Hepatocyte (in vitro differentiated cells): Measurements from ENCODE around the gene EGLN1. TPM values are rescaled to one million over a fixed set of nuclear protein-coding genes. Genes with fewer than 3 reads are reported as not detected.

Experiments used
- DNase-seq: peaks from one replicate; pipeline ENCODE4 v3.0.0-alpha.2; 2016; ENCODE audit warnings: low spot score
- H2AFZ ChIP-seq: fragments of 200-600 bp; sonication (generic); 2 replicates; pipeline ENCODE4 v1.6.0; 2016; ENCODE audit warnings: antibody characterized with exemption, mild to moderate bottlenecking
- H3K27ac ChIP-seq: fragments of 200-600 bp; sonication (generic); 2 replicates; pipeline ENCODE4 v1.5.1; 2016; ENCODE audit warnings: mild to moderate bottlenecking
- H3K27me3 ChIP-seq: fragments of 200-600 bp; sonication (generic); 2 replicates; pipeline ENCODE4 v1.6.1; 2016
- H3K36me3 ChIP-seq: fragments of 200-600 bp; sonication (generic); replicated peaks from 2 replicates; pipeline ENCODE4 v1.5.1; 2016; ENCODE audit warnings: low read depth; ENCODE audit not compliant: insufficient read depth
- H3K4me1 ChIP-seq: fragments of 200-600 bp; sonication (generic); 2 replicates; pipeline ENCODE4 v1.5.1; 2016; ENCODE audit warnings: mild to moderate bottlenecking, moderate library complexity; ENCODE audit not compliant: insufficient read depth
- H3K4me2 ChIP-seq: fragments of 200-600 bp; sonication (generic); 2 replicates; pipeline ENCODE4 v1.6.0; 2016
- H3K4me3 ChIP-seq: fragments of 200-600 bp; sonication (generic); 2 replicates; pipeline ENCODE4 v1.5.1; 2016; ENCODE audit warnings: mild to moderate bottlenecking
- H3K79me2 ChIP-seq: fragments of 200-600 bp; sonication (generic); 2 replicates; pipeline ENCODE4 v1.6.0; 2017; ENCODE audit warnings: mild to moderate bottlenecking
- H3K9me2 ChIP-seq: fragments of 200-600 bp; sonication (generic); replicated peaks from 2 replicates; pipeline ENCODE4 v1.6.0; 2017; ENCODE audit warnings: mild to moderate bottlenecking; ENCODE audit not compliant: insufficient read depth
- H3K9me3 ChIP-seq: fragments of 200-600 bp; sonication (generic); 2 replicates; pipeline ENCODE4 v1.5.1; 2016; ENCODE audit warnings: low read depth, mild to moderate bottlenecking
- H4K20me1 ChIP-seq: fragments of 200-600 bp; sonication (generic); 2 replicates; pipeline ENCODE4 v1.6.0; 2016; ENCODE audit warnings: mild to moderate bottlenecking; ENCODE audit not compliant: insufficient read depth, poor library complexity, severe bottlenecking
- EZH2 ChIP-seq: fragments of 200-600 bp; sonication (generic); IDR thresholded peaks from 2 replicates; pipeline ENCODE4 v1.6.1; 2016; ENCODE audit warnings: antibody characterized with exemption, mild to moderate bottlenecking, borderline replicate concordance
- EZH2phosphoT487 ChIP-seq: fragments of 200-600 bp; sonication (generic); IDR thresholded peaks from one replicate; pipeline ENCODE4 v1.6.1; 2018; ENCODE audit warnings: antibody characterized with exemption, mild to moderate bottlenecking, low read depth, moderate library complexity; ENCODE audit not compliant: unreplicated experiment, severe bottlenecking
- WGBS: methylation state at CpG from one replicate; pipeline ENCODE4 v1.1.6; 2016; ENCODE audit warnings: low lambda C conversion rate; ENCODE audit errors: missing lambda C conversion rate; 5-methylcytosine and 5-hydroxymethylcytosine counted together
- polyA plus RNA-seq: library from polyadenylated mRNA; unstranded; fragments of >200 nt; fragmentation: Nextera tagmentation; extraction: Ambion mirVana; gene quantifications from 2 replicates; pipeline ENCODE4 v1.2.1, GENCODE V29; 2016
- total RNA-seq: library from RNA; depleted of rRNA; stranded (reverse); fragments of >200 nt; gene quantifications from 2 replicates; pipeline ENCODE4 v1.2.3, GENCODE V29; 2014
- TF ChIP-seq, protein P1 (sequence below): fragments of 200-600 bp; sonication (generic); IDR thresholded peaks from 2 replicates; pipeline ENCODE4 v1.5.1; 2016; ENCODE audit warnings: antibody characterized with exemption, mild to moderate bottlenecking; ENCODE audit not compliant: poor library complexity

The EGLN1 gene
- total and polyA plus RNA-seq, 2 experiments from 2014 or later = 20.5 to 36.5 TPM

DNA sequence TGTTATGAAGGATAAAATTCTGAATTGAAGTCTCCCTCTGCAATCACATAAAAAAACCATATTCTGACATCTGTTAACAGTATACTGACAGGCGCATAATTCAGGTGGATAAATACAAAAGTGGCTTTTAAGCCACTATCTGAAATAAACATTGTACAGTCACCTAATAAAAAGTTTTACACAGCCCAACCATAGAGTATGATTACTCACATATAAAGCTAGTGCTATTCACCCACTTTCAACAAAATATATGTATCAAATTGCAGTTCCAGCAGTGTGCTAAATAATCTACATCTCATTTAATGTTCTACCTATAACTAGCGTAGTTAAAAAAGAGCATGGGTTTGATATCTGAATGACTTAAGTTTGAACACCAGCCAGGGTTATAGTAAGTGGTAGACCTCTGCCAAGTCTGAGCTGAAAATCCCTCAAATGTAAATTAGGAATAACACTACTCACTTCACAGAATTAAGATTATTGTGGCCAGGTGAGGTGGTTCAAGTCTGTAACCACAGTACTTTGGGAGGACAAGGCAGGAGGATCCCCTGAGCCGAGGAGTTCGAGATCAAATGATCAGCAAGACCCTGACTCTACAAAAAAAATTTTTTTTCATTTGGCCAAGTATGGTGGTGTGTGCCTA lies 3.9 kb downstream of the EGLN1 start:
- H3K9me2 ChIP-seq = no peaks in the 10 kb centered on the region
- peaks cover 25% of the 10 kb centered on the region for H3K4me1 ChIP-seq
- H3K4me2 ChIP-seq = peak overlapping the region; percentile 84
- no peak overlapping the region for H2AFZ ChIP-seq
- H3K79me2 ChIP-seq = peaks cover 79% of the 10 kb centered on the region
- H4K20me1 ChIP-seq = peaks cover 68% of the 10 kb centered on the region
- H3K4me3 ChIP-seq = no peak overlapping the region
- H3K9me3 ChIP-seq = no peaks in the 10 kb centered on the region
- TF ChIP-seq EZH2 = no peak
- peak; percentile 69 for TF ChIP-seq EZH2phosphoT487
- TF ChIP-seq, protein P1, sequence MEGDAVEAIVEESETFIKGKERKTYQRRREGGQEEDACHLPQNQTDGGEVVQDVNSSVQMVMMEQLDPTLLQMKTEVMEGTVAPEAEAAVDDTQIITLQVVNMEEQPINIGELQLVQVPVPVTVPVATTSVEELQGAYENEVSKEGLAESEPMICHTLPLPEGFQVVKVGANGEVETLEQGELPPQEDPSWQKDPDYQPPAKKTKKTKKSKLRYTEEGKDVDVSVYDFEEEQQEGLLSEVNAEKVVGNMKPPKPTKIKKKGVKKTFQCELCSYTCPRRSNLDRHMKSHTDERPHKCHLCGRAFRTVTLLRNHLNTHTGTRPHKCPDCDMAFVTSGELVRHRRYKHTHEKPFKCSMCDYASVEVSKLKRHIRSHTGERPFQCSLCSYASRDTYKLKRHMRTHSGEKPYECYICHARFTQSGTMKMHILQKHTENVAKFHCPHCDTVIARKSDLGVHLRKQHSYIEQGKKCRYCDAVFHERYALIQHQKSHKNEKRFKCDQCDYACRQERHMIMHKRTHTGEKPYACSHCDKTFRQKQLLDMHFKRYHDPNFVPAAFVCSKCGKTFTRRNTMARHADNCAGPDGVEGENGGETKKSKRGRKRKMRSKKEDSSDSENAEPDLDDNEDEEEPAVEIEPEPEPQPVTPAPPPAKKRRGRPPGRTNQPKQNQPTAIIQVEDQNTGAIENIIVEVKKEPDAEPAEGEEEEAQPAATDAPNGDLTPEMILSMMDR = no peak
- H3K27ac ChIP-seq = no peak overlapping the region
- no peaks in the 10 kb centered on the region for H3K36me3 ChIP-seq
- WGBS = 76% methylated on average over 4 of the region's 4 CpGs
- H3K27me3 ChIP-seq = no peaks in the 10 kb centered on the region
- DNase-seq = no peak

DNA sequence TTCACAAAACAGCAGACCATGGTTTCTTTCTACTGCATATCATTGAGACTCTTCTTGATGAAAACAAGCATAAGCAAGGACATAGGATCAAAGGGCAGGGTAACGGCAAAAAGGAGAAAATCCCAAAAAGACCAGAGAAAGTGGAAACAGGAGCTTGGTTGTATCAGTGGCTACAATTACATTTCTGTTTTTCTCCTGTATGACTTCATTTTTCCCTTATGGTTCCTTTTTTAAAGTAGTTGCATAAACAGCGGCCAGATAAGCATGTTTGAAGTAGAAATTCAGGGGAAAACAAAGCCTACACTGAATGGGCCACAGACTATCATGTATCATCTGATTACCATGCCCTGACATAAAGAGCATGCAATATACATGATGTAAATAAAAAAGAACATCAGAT lies 4.6 kb downstream of the EGLN1 start:
- Histone ChIP-seq H3K9me3 (no peaks in the 10 kb centered on the region), H3K4me2 (peak overlapping the region; percentile 84), H3K27ac (no peak overlapping the region), H3K27me3 (no peaks in the 10 kb centered on the region), H3K9me2 (no peaks in the 10 kb centered on the region), H3K4me3 (no peak overlapping the region), H2AFZ (no peak overlapping the region), H4K20me1 (peaks cover 69% of the 10 kb centered on the region), H3K79me2 (peaks cover 86% of the 10 kb centered on the region), H3K4me1 (peaks cover 21% of the 10 kb centered on the region), H3K36me3 (no peaks in the 10 kb centered on the region)
- TF ChIP-seq EZH2phosphoT487 = no peak
- WGBS = 62% methylated on average over 2 of the region's 2 CpGs
- DNase-seq = no peak

DNA sequence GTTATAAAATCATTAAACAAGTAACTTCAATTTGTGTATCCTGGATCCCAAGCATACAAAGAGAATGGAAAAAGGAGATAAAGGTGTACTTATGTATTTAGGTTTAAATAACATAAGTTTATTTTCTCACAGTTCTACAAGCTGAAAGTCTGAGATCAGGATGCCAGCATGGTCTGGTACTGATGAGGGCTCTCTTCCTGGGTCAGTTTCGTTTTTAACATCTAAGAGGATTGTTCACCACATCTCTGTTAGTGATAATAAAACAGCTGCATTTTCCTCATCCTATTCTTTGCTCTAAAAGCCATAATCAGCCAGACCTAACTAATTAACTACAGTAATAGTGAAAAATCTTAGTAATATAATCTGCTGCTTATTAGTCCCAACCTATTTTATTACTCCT lies 5.2 kb downstream of the EGLN1 start:
- Histone ChIP-seq H3K27ac (no peak overlapping the region), H3K4me2 (peak overlapping the region; percentile 84), H3K4me1 (peaks cover 21% of the 10 kb centered on the region), H2AFZ (no peak overlapping the region), H3K27me3 (no peaks in the 10 kb centered on the region), H3K4me3 (no peak overlapping the region), H3K9me3 (no peaks in the 10 kb centered on the region), H4K20me1 (peaks cover 75% of the 10 kb centered on the region), H3K9me2 (no peaks in the 10 kb centered on the region), H3K79me2 (peaks cover 92% of the 10 kb centered on the region), H3K36me3 (no peaks in the 10 kb centered on the region)
- DNase-seq = no peak
- TF ChIP-seq EZH2 (no peak), EZH2phosphoT487 (no peak)
- TF ChIP-seq, protein P1 = no peak
- 71% methylated on average over 1 of the region's 1 CpG for WGBS

DNA sequence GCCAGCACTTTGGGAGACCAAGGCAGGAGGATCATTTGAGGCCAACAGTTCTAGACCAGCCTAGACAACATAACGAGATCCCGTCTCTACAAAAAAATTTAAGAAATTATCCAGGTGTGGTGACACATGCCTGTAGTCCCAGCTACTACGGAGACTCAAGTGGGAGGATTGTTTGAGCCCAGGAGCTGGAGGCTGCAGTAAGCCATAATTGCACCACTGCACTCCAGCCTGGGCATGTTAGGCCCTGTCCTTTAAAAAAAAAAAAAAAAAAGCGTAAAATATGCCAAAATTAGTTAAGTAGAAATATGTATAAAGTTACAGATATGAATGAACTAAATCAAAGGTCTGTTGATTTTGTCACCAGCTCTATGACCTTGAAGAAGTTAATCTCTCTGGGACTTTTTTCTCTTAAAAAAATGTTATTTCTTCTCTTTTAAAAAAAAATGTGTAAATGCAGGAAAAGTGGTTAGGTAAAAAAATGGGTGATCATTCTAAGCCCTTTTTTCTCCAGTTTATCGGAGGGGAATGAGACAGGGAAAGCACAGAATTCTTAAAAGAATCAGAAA lies 7.0 kb downstream of the EGLN1 start:
- DNase-seq = no peak
- Histone ChIP-seq H3K9me3 (no peaks in the 10 kb centered on the region), H3K27ac (no peak overlapping the region), H2AFZ (no peak overlapping the region), H3K9me2 (no peaks in the 10 kb centered on the region), H4K20me1 (peaks cover 81% of the 10 kb centered on the region), H3K79me2 (peaks cover 100% of the 10 kb centered on the region), H3K4me2 (no peak overlapping the region), H3K4me1 (peaks cover 23% of the 10 kb centered on the region), H3K36me3 (no peaks in the 10 kb centered on the region), H3K4me3 (no peak overlapping the region), H3K27me3 (no peaks in the 10 kb centered on the region)
- TF ChIP-seq EZH2 = no peak
- TF ChIP-seq, protein P1 = no peak
- WGBS = 96% methylated on average over 5 of the region's 5 CpGs
